ENCODE results near the gene KCNAB1. TPM values are rescaled to one million over a fixed set of nuclear protein-coding genes. Genes with fewer than 3 reads are reported as not detected.

The KCNAB1 gene
- total RNA-seq, 1 experiment from 2014 or later: not detected

- intact Hi-C loops (cut with micrococcal nuclease): no loop called here
- BruUV-seq (replicated peaks): no TSS peak
- no peak for TF ChIP-seq EGR1 (IDR thresholded peaks at IDR 0.05; ENCODE audit: low read depth)
- TF ChIP-seq TCF7L2 (IDR thresholded peaks at IDR 0.05; ENCODE audit: borderline replicate concordance, extremely low read depth, insufficient read depth, insufficient read length): no peak
- TF ChIP-seq SIN3A (IDR thresholded peaks at IDR 0.05; ENCODE audit: low read depth): no peak
- no peak for TF ChIP-seq REST (IDR thresholded peaks at IDR 0.05; ENCODE audit: low read depth)
- TF ChIP-seq ATF3 (IDR thresholded peaks at IDR 0.05): no peak
- no peak for TF ChIP-seq YY1 (IDR thresholded peaks at IDR 0.05; ENCODE audit: extremely low read depth, insufficient replicate concordance, low read depth, low read length)
- no peak for TF ChIP-seq MAX (IDR thresholded peaks at IDR 0.05)
- TF ChIP-seq FOSL1 (IDR thresholded peaks at IDR 0.05; ENCODE audit: low read depth): no peak
- TF ChIP-seq POLR2AphosphoS5 (IDR thresholded peaks at IDR 0.05; ENCODE audit: low read depth, low read length): no peak
- TF ChIP-seq ELF1 (IDR thresholded peaks at IDR 0.05; ENCODE audit: borderline replicate concordance, low read depth): no peak
- TF ChIP-seq ZFX (IDR thresholded peaks at IDR 0.05): no peak
- no peak for TF ChIP-seq SP1 (IDR thresholded peaks at IDR 0.05; ENCODE audit: low read depth)
- TF ChIP-seq JUND (IDR thresholded peaks at IDR 0.05): no peak
- no peak for TF ChIP-seq EZH2 (IDR thresholded peaks at IDR 0.05)
- no peak for TF ChIP-seq ZBTB33 (IDR thresholded peaks at IDR 0.05; ENCODE audit: extremely low read depth, insufficient replicate concordance, low read length)
- TF ChIP-seq POLR2A (IDR thresholded peaks at IDR 0.05; ENCODE audit: borderline replicate concordance, extremely low read depth, insufficient read depth, insufficient read length): no peak
- no peak for TF ChIP-seq EZH2phosphoT487 (IDR thresholded peaks at IDR 0.05; ENCODE audit: borderline replicate concordance)
- no peak for TF ChIP-seq CEBPB (IDR thresholded peaks at IDR 0.05; ENCODE audit: low read depth)
- TF ChIP-seq CBX3 (IDR thresholded peaks at IDR 0.05; ENCODE audit: low read depth): no peak
- RAD21 ChIA-PET (ENCODE audit: low non-redundant PET in 1 of 2, low total read pairs in 2 of 2, uncharacterized antibody in 2 of 2, unreplicated experiment in 2 of 2): no interaction called here
- DNase-seq (ENCODE audit: low read depth, low spot score) (no peak), ATAC-seq (no peak)
- H3K27ac ChIP-seq (ENCODE audit: low read depth, low read length): no peak overlapping the region
- H2AFZ ChIP-seq (ENCODE audit: low read depth, low read length, poor library complexity, severe bottlenecking): no peak overlapping the region
- no peaks in the 10 kb centered on the region for H3K9me2 ChIP-seq (ENCODE audit: insufficient read depth)
- no peak overlapping the region for H3K4me3 ChIP-seq (replicated peaks in 1 of 2; ENCODE audit: low read depth in 1 of 2, low read length in 2 of 2)
- H3K9ac ChIP-seq (ENCODE audit: low read length): no peak overlapping the region
- CTCF ChIA-PET: no interaction called here
- no peaks in the 10 kb centered on the region for H3K79me2 ChIP-seq (ENCODE audit: insufficient read depth, low read length)
- H4K20me1 ChIP-seq (ENCODE audit: insufficient read depth): no peaks in the 10 kb centered on the region
- no peaks in the 10 kb centered on the region for H3K4me1 ChIP-seq (ENCODE audit: control insufficient read depth in 1 of 2, insufficient read depth in 2 of 2, low read length in 2 of 2)
- H3K9me3 ChIP-seq (ENCODE audit: control insufficient read depth in 1 of 2, insufficient read depth in 1 of 2, low read depth in 1 of 2, low read length in 2 of 2): no peaks in the 10 kb centered on the region
- no peaks in the 10 kb centered on the region for H3K36me3 ChIP-seq (ENCODE audit: control insufficient read depth in 1 of 2, insufficient read depth in 2 of 2, low read length in 2 of 2)
- no peaks in the 10 kb centered on the region for H3K27me3 ChIP-seq (ENCODE audit: insufficient read depth, low read length)
- POLR2A ChIA-PET: no interaction called here
- H3K4me2 ChIP-seq (ENCODE audit: low read length): no peak overlapping the region
Measured at GRCh38 chr3:156477323-156477722, 356.9 kb downstream of the KCNAB1 start.

Measured in HCT116 (cell line).